NCI-H446 treated with DMSO at 0.1 percent for 48 hours (cell line): Measurements from ENCODE around the gene CAV1.

Experiments
- DNase-seq: peaks from one replicate; lab custom pipeline; 2025; lab: John Stamatoyannopoulos, UW

The CAV1 gene

DNA sequence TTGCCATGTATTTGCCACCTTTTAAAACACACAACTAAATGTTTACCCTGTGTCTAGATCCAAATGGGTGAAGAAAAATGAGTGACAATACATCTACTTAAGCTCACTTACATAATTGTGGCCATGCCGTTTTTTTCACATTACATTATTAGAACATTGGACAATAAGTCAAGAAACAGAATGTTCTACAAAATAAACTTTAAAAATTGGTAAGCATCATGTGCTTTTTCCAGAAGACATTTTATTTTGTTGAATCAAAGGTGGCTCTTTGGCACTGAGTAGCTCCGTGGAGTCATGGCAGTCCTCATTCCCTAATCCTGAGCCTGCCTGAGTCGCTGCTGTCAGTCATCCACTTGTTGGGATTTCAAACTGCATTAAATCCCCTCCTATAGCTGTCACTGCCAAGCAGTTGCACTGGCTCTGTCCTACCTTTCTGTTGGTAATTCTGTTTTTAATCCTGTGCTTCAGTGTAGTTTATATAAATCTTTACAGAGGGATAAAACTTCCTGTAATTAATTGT lies 32.3 kb downstream of the CAV1 start:
- DNase-seq = no peak

DNA sequence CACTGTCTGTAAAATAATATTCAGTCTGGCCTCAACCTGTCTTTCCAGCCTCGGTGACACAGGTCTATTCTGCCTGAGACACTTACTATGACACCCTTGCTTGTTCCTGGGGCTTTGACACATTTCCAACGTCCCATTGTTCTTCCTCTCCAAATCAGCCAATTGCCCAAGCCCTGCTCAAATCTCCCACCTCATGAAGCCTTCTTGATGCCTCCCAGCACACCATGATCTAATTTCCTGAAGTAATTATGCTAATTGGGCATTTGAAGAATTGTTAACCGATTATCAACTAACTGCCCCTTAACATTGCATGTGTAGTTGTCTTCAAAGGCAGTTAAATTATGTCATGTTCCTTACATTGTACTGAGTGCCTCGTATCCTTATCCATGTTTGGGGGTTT lies 33.1 kb downstream of the CAV1 start:
- DNase-seq = no peak

DNA sequence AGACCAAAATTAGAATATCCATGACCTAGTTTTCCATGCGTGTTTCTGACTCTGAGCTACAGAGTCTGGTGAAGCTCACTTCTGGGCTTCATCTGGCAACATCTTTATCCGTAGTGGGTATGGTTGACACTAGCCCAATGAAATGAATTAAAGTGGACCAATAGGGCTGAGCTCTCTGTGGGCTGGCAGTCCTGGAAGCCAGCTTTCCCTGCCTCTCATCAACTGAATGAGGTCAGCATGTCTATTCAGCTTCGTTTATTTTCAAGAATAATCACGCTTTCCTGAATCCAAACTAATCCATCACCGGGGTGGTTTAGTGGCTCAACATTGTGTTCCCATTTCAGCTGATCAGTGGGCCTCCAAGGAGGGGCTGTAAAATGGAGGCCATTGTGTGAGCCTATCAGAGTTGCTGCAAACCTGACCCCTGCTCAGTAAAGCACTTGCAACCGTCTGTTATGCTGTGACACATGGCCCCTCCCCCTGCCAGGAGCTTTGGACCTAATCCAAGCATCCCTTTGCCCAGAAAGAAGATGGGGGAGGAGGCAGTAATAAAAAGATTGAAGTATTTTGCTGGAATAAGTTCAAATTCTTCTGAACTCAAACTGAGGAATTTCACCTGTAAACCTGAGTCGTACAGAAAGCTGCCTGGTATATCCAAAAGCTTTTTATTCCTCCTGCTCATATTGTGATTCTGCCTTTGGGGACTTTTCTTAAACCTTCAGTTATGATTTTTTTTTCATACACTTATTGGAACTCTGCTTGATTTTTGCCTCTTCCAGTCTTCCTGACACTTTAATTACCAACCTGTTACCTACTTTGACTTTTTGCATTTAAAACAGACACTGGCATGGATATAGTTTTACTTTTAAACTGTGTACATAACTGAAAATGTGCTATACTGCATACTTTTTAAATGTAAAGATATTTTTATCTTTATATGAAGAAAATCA lies 35.5 kb downstream of the CAV1 start:
- DNase-seq = peak; percentile 13

DNA sequence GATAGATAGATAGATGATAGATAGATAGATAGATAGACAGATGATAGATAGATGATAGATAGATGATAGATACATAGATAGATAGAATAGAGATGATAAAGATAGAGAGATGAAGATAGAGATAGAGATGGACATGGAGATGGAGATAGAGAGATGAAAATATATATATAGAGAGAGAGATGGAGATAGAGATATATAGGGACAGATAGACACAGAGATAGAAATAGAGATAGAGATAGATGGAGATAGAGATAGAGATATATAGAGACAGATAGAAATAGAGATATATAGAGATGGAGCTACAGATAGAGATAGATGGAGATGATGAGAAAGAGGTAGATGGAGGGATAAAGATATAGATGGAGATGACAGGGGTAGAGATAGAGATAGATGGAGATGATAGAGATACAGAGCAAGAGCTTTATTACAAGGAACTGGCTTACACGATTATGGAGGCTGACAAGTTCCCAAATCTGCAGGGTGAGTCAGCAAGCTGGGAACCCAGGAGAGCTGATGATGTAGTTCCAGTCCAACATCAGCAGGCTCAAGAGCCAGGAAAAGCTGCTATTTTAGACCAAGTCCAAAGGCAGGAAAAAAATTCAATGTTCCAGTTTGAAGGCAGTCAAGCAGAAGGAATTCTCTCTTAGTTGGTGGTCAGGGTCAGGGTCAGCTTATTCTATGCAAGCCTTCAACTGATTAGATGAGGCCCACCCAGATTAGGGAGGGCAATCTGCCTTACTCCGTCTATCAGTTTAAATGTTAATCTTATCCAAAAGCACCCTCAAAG lies 37.1 kb downstream of the CAV1 start:
- DNase-seq = no peak

DNA sequence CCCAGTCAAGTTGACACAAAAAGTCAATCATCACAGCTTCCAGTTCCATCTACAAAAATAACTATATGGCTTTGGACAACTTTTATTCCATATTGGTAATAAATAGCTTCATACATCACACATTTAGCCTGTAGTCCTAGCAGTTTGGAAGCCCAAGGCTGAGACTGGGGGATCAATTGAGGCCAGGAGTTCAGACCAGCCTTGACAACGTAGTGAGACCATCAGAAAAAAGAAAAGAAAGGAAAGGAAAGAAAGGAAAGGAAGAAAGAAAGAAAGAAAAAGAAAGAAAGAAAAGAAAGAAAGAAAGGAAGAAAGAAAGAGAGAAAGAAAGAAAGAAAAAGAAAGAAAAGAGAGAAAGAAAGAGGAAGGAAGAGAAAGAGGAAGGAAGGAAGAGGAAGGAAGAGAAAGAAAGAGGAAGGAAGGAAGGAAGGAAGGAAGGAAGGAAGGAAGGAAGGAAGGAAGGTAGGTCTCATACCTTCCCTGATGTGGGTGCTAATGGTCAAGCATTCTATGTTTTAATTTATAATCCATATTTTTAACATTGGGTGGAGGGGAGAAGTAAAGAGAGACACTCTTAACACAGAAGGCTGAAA lies 37.8 kb downstream of the CAV1 start:
- no peak for DNase-seq

DNA sequence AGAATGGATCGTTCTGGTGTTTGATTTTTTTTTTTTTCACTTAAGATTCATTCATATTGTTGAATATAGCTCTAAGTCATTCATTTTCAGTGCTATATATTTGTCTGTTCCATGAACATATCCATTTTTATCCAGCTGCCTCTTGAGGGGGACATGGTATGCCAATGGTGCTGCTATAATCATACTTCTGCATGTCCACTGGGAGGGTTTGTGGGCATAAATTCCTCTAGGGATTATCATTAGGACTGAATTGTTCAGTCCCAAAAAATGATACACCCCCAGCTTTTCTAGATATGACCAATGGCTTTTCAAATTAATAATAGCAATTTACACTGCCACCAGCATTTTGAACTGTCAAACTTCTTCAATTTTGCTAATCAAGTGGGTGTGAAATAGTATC lies 41.1 kb downstream of the CAV1 start:
- no peak for DNase-seq

DNA sequence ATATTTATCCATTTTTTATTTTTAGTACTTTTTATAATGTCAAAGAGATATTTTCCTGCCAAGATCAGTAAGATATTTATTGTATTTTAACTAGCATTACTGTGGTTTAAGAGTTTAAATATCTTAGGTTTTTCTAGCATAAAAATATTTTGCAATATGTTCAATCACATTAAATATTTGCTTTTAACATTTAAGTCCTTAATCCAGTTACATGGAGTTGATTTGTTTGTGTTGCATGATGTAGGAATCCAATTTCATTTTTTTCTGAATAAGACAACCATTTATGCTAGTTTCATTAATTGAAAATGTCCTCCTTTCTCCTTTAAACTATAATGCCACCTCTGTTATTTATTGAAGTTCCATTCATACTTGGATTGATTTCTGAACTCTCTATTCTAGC lies 41.8 kb downstream of the CAV1 start:
- no peak for DNase-seq

DNA sequence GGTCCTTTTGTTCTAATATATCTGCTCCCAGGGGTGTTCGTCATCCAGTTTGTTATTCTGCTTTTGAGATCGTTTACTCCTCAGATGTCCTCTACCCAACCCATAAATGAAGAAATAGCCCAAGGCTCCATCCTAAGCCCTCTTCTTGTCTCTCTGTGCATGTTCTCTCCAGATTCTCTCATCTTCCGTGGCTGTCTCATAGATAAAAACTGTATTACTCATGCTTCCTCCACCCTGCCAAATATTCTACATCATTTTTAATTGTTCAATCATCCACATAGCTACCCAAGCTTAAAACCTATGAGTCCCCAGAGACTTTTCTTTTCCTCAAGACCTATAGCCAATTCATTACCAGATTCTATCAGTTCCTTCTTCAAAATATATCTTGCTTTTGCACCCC lies 44.9 kb downstream of the CAV1 start:
- peak; percentile 8 for DNase-seq

DNA sequence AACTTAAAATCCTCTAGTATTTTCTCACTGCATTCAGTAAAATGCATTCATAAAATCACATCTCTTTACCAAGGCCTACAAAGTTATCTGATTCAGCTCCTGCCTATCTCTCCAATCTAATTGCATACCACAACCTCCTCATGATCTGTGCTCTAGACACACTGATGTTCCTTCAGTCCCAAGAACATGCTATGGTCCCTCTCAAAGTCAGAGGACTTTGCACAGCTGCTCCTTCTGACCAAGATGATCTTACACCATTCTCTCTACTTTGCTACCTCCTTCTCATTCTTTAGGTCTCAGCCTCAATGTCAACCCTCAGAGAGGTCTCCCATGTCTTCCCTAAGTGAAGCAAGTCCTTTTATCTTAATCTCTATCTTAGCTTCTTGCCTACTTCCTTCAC lies 45.5 kb downstream of the CAV1 start:
- DNase-seq = no peak

DNA sequence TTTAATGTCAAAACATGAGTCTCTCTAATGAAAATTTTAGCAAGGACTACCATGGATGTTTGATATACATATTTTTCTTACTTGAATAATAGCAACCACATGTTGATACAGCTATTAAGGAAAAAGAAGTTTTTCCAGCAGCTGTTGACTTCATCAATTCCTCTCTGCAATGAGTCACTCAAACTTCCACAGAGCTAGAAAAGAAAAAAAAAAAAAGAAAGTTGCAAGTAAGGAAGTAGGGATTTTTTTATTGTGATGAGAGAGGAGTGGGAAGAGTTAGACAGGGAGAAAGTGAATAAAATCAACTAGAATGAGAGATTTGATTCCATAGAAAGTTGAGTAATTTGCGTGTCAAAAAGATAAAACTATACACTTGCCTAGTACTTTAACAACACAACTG lies 46.2 kb downstream of the CAV1 start:
- DNase-seq = no peak

DNA sequence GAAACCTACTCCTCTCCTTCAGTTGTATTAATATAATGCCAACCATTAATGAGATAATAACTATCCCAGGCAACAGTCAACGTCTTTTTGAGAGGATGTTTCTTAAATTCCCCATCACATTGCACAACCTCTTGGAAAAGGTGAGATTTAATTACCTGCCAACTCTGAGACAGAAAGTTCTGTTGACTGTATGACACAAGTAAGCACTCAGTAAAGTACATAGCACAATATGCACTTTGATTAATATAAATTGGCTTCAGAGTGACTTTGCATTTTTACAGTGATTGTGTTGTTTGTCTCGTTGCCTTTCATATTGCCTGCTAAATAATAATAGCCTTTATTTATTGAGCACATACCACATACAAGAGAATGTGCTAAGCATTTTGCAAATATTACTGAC lies 46.7 kb downstream of the CAV1 start:
- no peak for DNase-seq

DNA sequence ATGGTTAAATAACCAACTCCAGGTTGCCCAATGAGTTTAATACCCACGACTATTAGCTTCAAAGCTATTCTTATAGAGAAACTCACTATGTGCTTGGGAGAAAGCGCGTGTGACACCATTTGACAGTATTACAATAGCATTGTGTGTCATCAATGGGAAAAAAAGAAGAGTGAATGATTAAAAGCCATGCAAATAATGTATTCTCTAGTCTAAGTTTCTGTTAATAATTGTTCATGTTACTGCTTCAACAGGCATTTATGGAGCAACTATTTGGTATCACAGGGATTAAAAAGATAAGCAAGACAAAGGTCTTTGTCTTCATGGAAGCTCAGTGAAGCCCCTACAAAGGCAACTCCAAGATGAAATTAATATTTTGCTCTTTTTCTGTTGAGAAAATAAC lies 47.2 kb downstream of the CAV1 start:
- no peak for DNase-seq

DNA sequence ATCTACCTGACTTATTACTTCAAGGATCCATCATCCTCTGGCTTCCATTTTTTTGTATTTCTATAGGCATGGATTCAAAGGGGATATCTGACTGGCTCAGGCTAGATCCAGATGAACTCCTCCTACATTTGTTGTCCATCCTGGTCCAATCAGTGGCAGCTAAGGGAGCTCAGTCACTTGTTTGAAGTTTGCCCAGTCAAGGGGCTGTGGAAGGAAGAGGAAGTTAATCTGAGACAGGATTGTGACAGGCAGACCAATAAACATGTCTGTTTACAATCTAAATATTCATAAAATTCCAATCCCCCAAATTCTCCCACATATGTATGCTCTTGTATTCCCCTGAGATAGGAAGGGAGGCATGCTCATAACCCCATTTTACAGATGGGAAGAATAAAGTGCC lies 48.7 kb downstream of the CAV1 start:
- no peak for DNase-seq

DNA sequence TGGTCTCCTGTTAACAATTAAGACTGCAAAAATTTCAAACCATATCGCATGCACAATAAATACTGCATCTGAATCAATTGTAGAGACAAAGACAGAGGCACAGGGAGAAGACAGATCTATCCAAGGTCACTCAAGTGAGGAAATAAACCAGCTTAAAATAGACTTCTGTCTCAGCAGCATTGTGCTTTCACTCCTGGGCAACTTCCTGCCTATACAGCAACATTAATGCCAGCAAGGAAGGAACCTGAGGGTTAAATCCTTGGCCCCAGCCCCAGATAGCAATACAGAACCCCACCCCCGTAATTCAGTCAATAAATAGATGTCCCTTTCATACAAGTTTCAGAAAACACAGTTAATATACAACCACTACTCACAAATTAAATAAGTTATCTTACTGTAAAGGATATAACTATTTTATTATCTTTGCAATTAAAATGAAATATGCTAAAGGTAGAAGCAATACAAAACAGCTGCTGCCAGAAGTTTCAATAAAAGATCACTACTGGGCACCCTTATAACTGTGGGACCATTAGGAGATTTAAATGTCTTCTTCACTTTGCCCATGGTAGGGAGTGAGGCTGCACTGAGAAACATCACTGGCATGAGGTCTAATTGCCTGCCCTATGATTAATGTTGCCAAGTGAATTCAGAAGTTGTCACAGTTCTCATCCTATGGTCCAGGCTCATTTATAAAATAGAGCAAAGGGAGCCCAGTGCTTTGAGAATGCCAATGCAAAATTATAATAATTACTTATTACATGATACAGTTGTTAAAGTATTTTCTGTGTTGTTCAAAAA lies 49.4 kb downstream of the CAV1 start:
- DNase-seq = no peak

DNA sequence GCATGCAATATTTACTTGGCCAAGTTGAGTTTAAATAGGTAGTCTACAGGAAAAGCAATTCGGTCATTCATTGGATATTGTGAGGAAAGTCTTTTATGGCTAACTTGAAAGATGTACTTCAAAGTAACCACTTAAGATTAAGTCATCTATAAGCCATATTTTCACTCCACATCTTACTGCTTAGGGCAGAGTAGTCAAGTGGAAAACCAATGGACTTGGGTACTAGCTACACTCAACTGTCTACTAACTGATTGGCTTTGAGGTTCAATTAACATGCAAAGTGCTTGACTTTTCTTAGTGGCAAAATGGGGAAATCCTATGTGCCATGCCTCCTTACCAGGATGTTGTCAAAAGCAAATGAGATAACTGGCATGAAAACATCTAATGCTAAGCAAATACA lies 51.0 kb downstream of the CAV1 start:
- no peak for DNase-seq

DNA sequence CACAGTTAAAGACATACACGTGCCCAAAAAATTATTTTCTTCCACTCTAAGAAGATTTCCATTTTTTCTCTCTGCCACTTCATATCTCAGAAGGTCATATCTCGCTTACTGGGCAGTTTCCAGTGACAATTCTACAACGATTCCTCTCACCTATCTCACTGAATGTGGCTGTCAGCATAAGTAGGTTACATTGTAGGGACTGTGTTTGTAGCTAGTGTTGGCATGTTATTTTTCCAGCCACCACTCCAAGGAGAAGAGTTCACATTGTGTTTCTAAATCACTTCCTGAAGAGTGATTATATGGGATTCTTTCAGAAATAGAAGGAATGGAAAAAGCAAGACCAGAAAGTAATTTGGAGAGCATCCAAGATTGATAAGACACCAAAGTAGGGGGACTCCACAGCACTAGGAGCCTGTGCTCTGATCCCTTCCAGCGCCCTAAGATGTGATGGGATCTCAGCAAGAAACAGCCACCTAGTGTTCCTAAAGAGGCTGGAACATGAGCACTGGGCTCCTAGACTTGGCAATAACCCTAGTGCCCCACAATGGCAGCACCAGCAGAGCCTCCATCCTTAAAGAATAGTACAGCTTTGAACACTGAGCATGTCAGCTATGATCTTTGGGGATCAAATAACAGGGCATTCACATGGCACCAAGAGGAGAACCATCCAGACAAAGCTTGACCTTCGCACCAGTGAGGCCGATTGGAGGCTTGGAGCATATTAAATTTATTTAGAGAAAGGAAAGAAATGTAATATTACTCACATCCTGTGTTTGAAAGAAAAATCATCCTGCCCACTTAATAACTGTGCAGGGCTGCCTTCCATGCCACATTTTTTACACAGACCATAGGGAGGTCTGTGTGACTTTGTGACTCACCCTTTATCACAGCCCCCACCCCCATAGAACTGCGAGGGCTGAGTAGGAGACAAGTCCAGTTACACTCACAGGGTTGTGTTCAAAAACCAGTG lies 51.8 kb downstream of the CAV1 start:
- no peak for DNase-seq

DNA sequence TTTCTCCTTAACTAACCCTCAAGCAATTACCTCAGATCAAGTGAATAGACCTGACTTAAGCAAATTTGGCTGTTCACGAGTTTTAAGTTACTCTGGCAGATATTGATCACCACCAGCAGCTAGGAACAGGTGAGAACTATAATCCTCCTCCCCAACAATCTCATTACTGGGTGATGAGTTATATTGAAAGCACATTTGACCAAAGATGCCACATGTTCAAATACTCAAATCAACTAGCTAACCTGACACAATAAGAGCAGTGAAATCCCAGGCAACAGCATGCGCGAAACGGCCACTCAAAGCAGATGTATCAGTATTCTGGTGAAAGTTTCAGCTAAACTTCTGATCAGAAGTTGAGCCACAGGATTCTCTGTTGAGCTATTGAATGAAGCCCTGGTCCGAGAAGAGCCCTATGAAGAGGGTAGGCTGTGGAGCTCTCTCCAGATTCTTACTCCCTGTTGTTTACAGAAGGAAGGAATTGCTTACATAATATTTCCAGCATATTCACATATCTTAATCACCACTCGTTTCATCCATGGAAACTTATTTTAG lies 52.6 kb downstream of the CAV1 start:
- DNase-seq = no peak

DNA sequence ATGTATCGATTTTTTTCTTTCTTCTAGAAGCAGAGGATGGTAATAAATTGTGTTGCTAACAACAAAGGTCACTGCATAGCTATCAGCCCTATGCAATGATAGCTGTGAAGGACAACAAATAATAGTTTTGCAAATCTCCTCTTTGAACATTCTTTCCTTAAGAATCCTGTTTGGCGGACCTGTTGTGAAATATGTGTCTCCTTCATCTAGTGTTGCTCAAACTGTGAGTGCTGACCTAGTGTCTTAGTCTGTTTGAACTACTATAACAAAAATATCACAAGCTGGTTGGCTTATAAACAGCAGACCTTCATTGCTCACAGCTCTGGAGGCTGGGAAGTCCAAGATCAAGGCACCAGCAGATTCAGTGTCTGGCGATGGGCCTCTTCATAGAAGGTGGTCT lies 53.7 kb downstream of the CAV1 start:
- no peak for DNase-seq

DNA sequence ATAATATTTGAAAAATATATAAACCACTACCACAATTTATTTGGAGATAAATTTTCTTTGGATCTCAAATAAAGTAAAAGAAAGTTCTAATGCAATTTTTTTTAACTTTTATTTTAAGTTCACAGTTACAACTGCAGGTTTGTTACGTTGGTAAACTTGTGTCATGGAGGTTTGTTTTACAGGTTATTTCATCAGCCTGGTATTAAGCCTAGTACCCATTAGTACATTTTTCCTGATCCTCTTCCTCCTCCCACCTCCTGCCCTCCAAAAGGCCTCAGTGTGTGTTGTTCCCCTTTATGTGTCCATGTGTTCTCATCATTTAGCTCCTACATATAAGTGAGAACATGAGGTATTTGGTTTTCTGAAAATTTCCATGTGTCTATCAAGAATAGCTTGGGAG lies 54.5 kb downstream of the CAV1 start:
- no peak for DNase-seq

DNA sequence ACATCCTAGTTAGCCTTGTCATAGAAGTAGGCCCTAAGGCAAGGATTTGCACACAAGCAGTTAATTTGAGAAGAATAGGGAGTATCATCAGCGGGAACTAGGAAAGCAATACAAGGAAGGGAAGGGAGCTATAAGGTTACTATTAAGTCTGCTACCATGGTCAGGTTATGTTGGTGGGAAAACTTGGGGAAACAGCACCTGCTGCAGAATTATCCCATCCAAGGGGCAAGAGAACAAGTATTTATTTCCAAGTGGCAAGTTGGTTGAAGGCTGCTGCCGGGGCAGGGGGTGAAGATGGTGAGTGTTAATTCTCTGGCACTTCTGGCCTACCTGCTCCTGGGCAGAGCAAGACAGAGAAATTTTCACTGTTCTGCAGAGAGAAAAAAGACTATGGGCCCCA lies 55.0 kb downstream of the CAV1 start:
- no peak for DNase-seq
